ENCODE data around the gene PRKAB2. TPM values are rescaled to one million over a fixed set of nuclear protein-coding genes. Genes with fewer than 3 reads are reported as not detected.

Gene PRKAB2
- total RNA-seq, 1 experiment from 2014 or later: 17.8 TPM

GRCh38 chr1:147151244-147151643 is 21.0 kb downstream of the PRKAB2 start:
- no peak overlapping the region for H3K4ac ChIP-seq (ENCODE audit: low read depth, low read length)
- Mint-ChIP-seq H3K4me3 (no peak overlapping the region), H3K36me3 (ENCODE audit: insufficient read depth in 1 of 3, low read depth in 3 of 3) (peaks cover 0 to 5% (median 3%) of the 10 kb centered on the region in 3 experiments; a peak in 2 of 7 replicates), H3K27ac (no peak overlapping the region), H3K9me3 (peaks cover 0 to 4% of the 10 kb centered on the region in 2 experiments; a peak in 2 of 5 replicates), H3K27me3 (ENCODE audit: low read depth) (no peaks in the 10 kb centered on the region), H3K4me1 (peaks cover 14% of the 10 kb centered on the region in 2 experiments)
- H2BK20ac ChIP-seq (ENCODE audit: low read depth, low read length, poor library complexity, severe bottlenecking): no peak overlapping the region
- H3K56ac ChIP-seq (ENCODE audit: insufficient read length, low read depth, low read length): no peak overlapping the region
- no peak overlapping the region for H3T11ph ChIP-seq (ENCODE audit: low read length)
- H3K23me2 ChIP-seq (ENCODE audit: insufficient read length, low read depth, low read length, poor library complexity, severe bottlenecking): no peaks in the 10 kb centered on the region
- WGBS (ENCODE audit: extremely low coverage, insufficient read length, low lambda C conversion rate): no CpG with 5 or more reads among the region's 1 CpG
- no peak overlapping the region for H4K8ac ChIP-seq (replicated peaks; ENCODE audit: insufficient read length, low read depth, low read length)
- H3K4me1 ChIP-seq (ENCODE audit: insufficient read depth, low read length): no peaks in the 10 kb centered on the region
- H4K5ac ChIP-seq (ENCODE audit: insufficient read length, low read depth, low read length): no peak overlapping the region
- no peak overlapping the region for H2AK5ac ChIP-seq (ENCODE audit: insufficient read length, low read length)
- no peak overlapping the region for H3K4me2 ChIP-seq (ENCODE audit: insufficient read depth, insufficient read length, low read length)
- no peaks in the 10 kb centered on the region for H3K79me2 ChIP-seq (ENCODE audit: insufficient read depth, low read length)
- H3K18ac ChIP-seq (ENCODE audit: insufficient read length, low read depth, low read length): no peak overlapping the region
- H2BK120ac ChIP-seq (ENCODE audit: low read depth, low read length, poor library complexity, severe bottlenecking): no peak overlapping the region
- no peak overlapping the region for H2BK15ac ChIP-seq (ENCODE audit: low read depth, low read length)
- H4K20me1 ChIP-seq (ENCODE audit: control insufficient read depth, insufficient read depth, insufficient read length): no peaks in the 10 kb centered on the region
- no peak overlapping the region for H3K14ac ChIP-seq (ENCODE audit: insufficient read depth, low read length)
- H2BK12ac ChIP-seq (ENCODE audit: insufficient read length, low read depth, low read length): no peak overlapping the region
- H3K23ac ChIP-seq (ENCODE audit: insufficient read length, low read depth, low read length): no peak overlapping the region
- no peaks in the 10 kb centered on the region for H3K79me1 ChIP-seq (ENCODE audit: insufficient read depth, low read depth, low read length, poor library complexity, severe bottlenecking)
- H3K27me3 ChIP-seq (ENCODE audit: insufficient read depth, low read length): no peaks in the 10 kb centered on the region
- H3K9me3 ChIP-seq (ENCODE audit: control insufficient read depth, low read depth, low read length): no peaks in the 10 kb centered on the region
- H3K27ac ChIP-seq (ENCODE audit: insufficient read length, low read depth, low read length): no peak overlapping the region
- no peak overlapping the region for H2BK5ac ChIP-seq (ENCODE audit: insufficient read length, low read length)
- H2AFZ ChIP-seq (ENCODE audit: low read length): no peak overlapping the region
- TF ChIP-seq CTCF (conservative IDR thresholded peaks at IDR 0.05): no peak
- DNase-seq: no peak
- no peak overlapping the region for H4K91ac ChIP-seq (ENCODE audit: insufficient read length, low read depth, low read length)
- no peak overlapping the region for H3K9ac ChIP-seq (ENCODE audit: extremely low read depth, insufficient read length, low read length)
